H9 (cell line): Measurements from ENCODE around the gene IGDCC3. TPM values are rescaled to one million over a fixed set of nuclear protein-coding genes. Genes with fewer than 3 reads are reported as not detected.

Experiments used
- DNase-seq: peaks from one replicate; pipeline ENCODE4 v3.0.0-alpha.2; 2017
- H2AFZ ChIP-seq: one replicate; pipeline ENCODE4 v1.6.1; 2013; ENCODE audit warnings: mild to moderate bottlenecking, low read length, control low read depth, moderate library complexity
- H2AK5ac ChIP-seq: 2 replicates; pipeline ENCODE4 v1.6.1; 2013; ENCODE audit warnings: low read length, control low read depth, mixed read lengths; ENCODE audit not compliant: insufficient read length
- H2BK120ac ChIP-seq: one replicate; pipeline ENCODE4 v1.6.1; 2013; ENCODE audit warnings: low read depth, mild to moderate bottlenecking, low read length, control low read depth, inconsistent platforms; ENCODE audit not compliant: poor library complexity, severe bottlenecking
- H2BK12ac ChIP-seq: 2 replicates; pipeline ENCODE4 v1.6.1; 2013; ENCODE audit warnings: low read length, control low read depth, mixed read lengths, low read depth; ENCODE audit not compliant: insufficient read length
- H2BK15ac ChIP-seq: 2 replicates; pipeline ENCODE4 v1.6.1; 2013; ENCODE audit warnings: low read depth, low read length, control low read depth
- H2BK20ac ChIP-seq: one replicate; pipeline ENCODE4 v1.6.1; 2013; ENCODE audit warnings: low read depth, mild to moderate bottlenecking, low read length, control low read depth, inconsistent platforms; ENCODE audit not compliant: poor library complexity, severe bottlenecking
- H2BK5ac ChIP-seq: 2 replicates; pipeline ENCODE4 v1.6.1; 2013; ENCODE audit warnings: low read length, control low read depth, mixed read lengths; ENCODE audit not compliant: insufficient read length
- H3K14ac ChIP-seq: 2 replicates; pipeline ENCODE4 v1.6.1; 2013; ENCODE audit warnings: low read length, control low read depth; ENCODE audit not compliant: insufficient read depth
- H3K18ac ChIP-seq: 2 replicates; pipeline ENCODE4 v1.6.1; 2013; ENCODE audit warnings: low read depth, mild to moderate bottlenecking, mixed read lengths, low read length, control low read depth; ENCODE audit not compliant: insufficient read length
- H3K23ac ChIP-seq: 2 replicates; pipeline ENCODE4 v1.6.1; 2013; ENCODE audit warnings: low read length, control low read depth, mixed read lengths, low read depth; ENCODE audit not compliant: insufficient read length
- H3K23me2 ChIP-seq: 2 replicates; pipeline ENCODE4 v1.6.1; 2013; ENCODE audit warnings: low read depth, mild to moderate bottlenecking, mixed read lengths, low read length, control low read depth; ENCODE audit not compliant: insufficient read length, poor library complexity, severe bottlenecking
- H3K27ac ChIP-seq: 2 replicates; pipeline ENCODE4 v1.5.1; 2013; ENCODE audit warnings: low read length, control low read depth, mixed read lengths, low read depth; ENCODE audit not compliant: insufficient read length
- H3K27me3 ChIP-seq: 2 replicates; pipeline ENCODE4 v1.6.1; 2013; ENCODE audit warnings: low read length, control low read depth, inconsistent platforms; ENCODE audit not compliant: insufficient read depth
- H3K4ac ChIP-seq: 2 replicates; pipeline ENCODE4 v1.6.1; 2013; ENCODE audit warnings: low read depth, mild to moderate bottlenecking, control low read depth, inconsistent platforms, low read length, moderate library complexity
- H3K4me1 ChIP-seq: 2 replicates; pipeline ENCODE4 v1.6.1; 2013; ENCODE audit warnings: low read length, control low read depth, inconsistent platforms; ENCODE audit not compliant: insufficient read depth
- H3K4me2 ChIP-seq: 2 replicates; pipeline ENCODE4 v1.6.1; 2013; ENCODE audit warnings: low read length, control low read depth, mixed read lengths; ENCODE audit not compliant: insufficient read length, insufficient read depth
- H3K56ac ChIP-seq: 2 replicates; pipeline ENCODE4 v1.6.1; 2013; ENCODE audit warnings: low read depth, mild to moderate bottlenecking, mixed read lengths, low read length, control low read depth; ENCODE audit not compliant: insufficient read length
- H3K79me1 ChIP-seq: 2 replicates; pipeline ENCODE4 v1.6.1; 2013; ENCODE audit warnings: low read depth, mild to moderate bottlenecking, moderate library complexity, low read length, control low read depth, inconsistent platforms; ENCODE audit not compliant: insufficient read depth, poor library complexity, severe bottlenecking
- H3K79me2 ChIP-seq: 2 replicates; pipeline ENCODE4 v1.6.1; 2013; ENCODE audit warnings: low read length, control low read depth, inconsistent platforms; ENCODE audit not compliant: insufficient read depth
- H3K9ac ChIP-seq: 2 replicates; pipeline ENCODE4 v1.6.1; 2013; ENCODE audit warnings: low read length, control low read depth, mixed read lengths; ENCODE audit not compliant: insufficient read length; ENCODE audit errors: extremely low read depth
- H3K9me3 ChIP-seq: one replicate; pipeline ENCODE4 v1.6.1; 2013; ENCODE audit warnings: low read depth, low read length, inconsistent platforms; ENCODE audit not compliant: control insufficient read depth
- H3T11ph ChIP-seq: one replicate; pipeline ENCODE4 v1.6.1; 2013; ENCODE audit warnings: mild to moderate bottlenecking, low read length, control low read depth, inconsistent platforms
- H4K20me1 ChIP-seq: one replicate; pipeline ENCODE4 v1.6.1; 2013; ENCODE audit not compliant: control insufficient read depth, insufficient read length, insufficient read depth
- H4K5ac ChIP-seq: 2 replicates; pipeline ENCODE4 v1.6.1; 2013; ENCODE audit warnings: low read depth, mild to moderate bottlenecking, mixed read lengths, low read length, control low read depth; ENCODE audit not compliant: insufficient read length
- H4K8ac ChIP-seq: replicated peaks from 2 replicates; pipeline ENCODE4 v1.6.1; 2013; ENCODE audit warnings: low read length, control low read depth, mixed read lengths, low read depth; ENCODE audit not compliant: insufficient read length
- H4K91ac ChIP-seq: 2 replicates; pipeline ENCODE4 v1.6.1; 2013; ENCODE audit warnings: low read depth, mild to moderate bottlenecking, moderate library complexity, mixed read lengths, low read length, control low read depth; ENCODE audit not compliant: insufficient read length
- H3K27ac Mint-ChIP-seq, 3 experiments: 2 replicates in 2 of 3; 3 replicates in 1 of 3; pipeline ENCODE4 v1.8.0; 2020 to 2021; ENCODE audit warnings: mixed read lengths in 3 of 3, mild to moderate bottlenecking in 1 of 3, moderate library complexity in 1 of 3
- H3K27me3 Mint-ChIP-seq: 2 replicates; pipeline ENCODE4 v1.8.0; 2021; ENCODE audit warnings: low read depth, mild to moderate bottlenecking, moderate library complexity, mixed read lengths
- H3K36me3 Mint-ChIP-seq, 3 experiments: 2 replicates in 2 of 3; 3 replicates in 1 of 3; pipeline ENCODE4 v1.8.0; 2020 to 2021; ENCODE audit warnings: low read depth in 3 of 3, mixed read lengths in 3 of 3; ENCODE audit not compliant: insufficient read depth in 1 of 3
- H3K4me1 Mint-ChIP-seq, 2 experiments: 2 replicates each; pipeline ENCODE4 v1.8.0; 2020; ENCODE audit warnings: mixed read lengths in 2 of 2
- H3K4me3 Mint-ChIP-seq, 2 experiments: 2 replicates in 1 of 2; 3 replicates in 1 of 2; pipeline ENCODE4 v1.8.0; 2020 to 2021; ENCODE audit warnings: mild to moderate bottlenecking in 2 of 2, mixed read lengths in 2 of 2, moderate library complexity in 1 of 2
- H3K9me3 Mint-ChIP-seq, 2 experiments: 2 replicates in 1 of 2; 3 replicates in 1 of 2; pipeline ENCODE4 v1.8.0; 2020; ENCODE audit warnings: mild to moderate bottlenecking in 2 of 2, mixed read lengths in 2 of 2, moderate library complexity in 1 of 2
- CTCF ChIP-seq: fragments of 200-600 bp; sonication (generic); conservative IDR thresholded peaks from 3 replicates; pipeline ENCODE4 v1.8.0; 2021; ENCODE audit warnings: antibody characterized with exemption, mild to moderate bottlenecking
- WGBS: extraction: QIAGEN DNeasy Blood & Tissue Kit; methylation state at CpG from one replicate; pipeline ENCODE4 v1.1.7; 2013; ENCODE audit warnings: missing lambda C conversion rate, low lambda C conversion rate, mixed read lengths; ENCODE audit not compliant: insufficient read length; ENCODE audit errors: extremely low coverage; 5-methylcytosine and 5-hydroxymethylcytosine counted together
- total RNA-seq: library from RNA; stranded (reverse); gene quantifications from 2 replicates; pipeline ENCODE4 v1.2.1, GENCODE V29; 2021

IGDCC3 gene
- total RNA-seq, 1 experiment from 2014 or later, result 18.9 TPM

GRCh38 chr15:65382921-65383320 is 5.1 kb upstream of the IGDCC3 start:
- no peak overlapping the region for H4K5ac ChIP-seq
- no peaks in the 10 kb centered on the region for H3K9me3 ChIP-seq
- no peak for DNase-seq
- no peaks in the 10 kb centered on the region; the same call in 1 of the 2 replicates for H3K27me3 ChIP-seq
- peak overlapping the region in 1 of 3 experiments; percentile 20; a peak in 4 of 7 replicates for H3K27ac Mint-ChIP-seq
- no peak overlapping the region for H3K4ac ChIP-seq
- no peak overlapping the region for H2BK15ac ChIP-seq
- peaks cover 2% of the 10 kb centered on the region; the same call in 1 of the 2 replicates for H3K4me1 ChIP-seq
- no peak overlapping the region for H2BK120ac ChIP-seq
- no peak overlapping the region for H3K9ac ChIP-seq
- peaks cover 19% of the 10 kb centered on the region for H3K27me3 Mint-ChIP-seq
- H2AK5ac ChIP-seq, result no peak overlapping the region
- H3K79me1 ChIP-seq, result no peaks in the 10 kb centered on the region
- no peak overlapping the region for H3K4me3 Mint-ChIP-seq
- TF ChIP-seq CTCF, result no peak
- no peak overlapping the region for H3K27ac ChIP-seq
- H3K36me3 Mint-ChIP-seq, result peaks cover 7 to 41% (median 24%) of the 10 kb centered on the region in 3 experiments; a peak in 6 of 7 replicates
- H4K20me1 ChIP-seq, result no peaks in the 10 kb centered on the region
- no peak overlapping the region for H3K14ac ChIP-seq
- H3T11ph ChIP-seq, result no peak overlapping the region
- no peak overlapping the region for H3K4me2 ChIP-seq
- H2BK12ac ChIP-seq, result no peak overlapping the region
- H3K23ac ChIP-seq, result no peak overlapping the region
- H2AFZ ChIP-seq, result no peak overlapping the region
- H2BK20ac ChIP-seq, result no peak overlapping the region
- H3K18ac ChIP-seq, result no peak overlapping the region
- no CpG with 5 or more reads among the region's 9 CpGs for WGBS
- H3K56ac ChIP-seq, result no peak overlapping the region
- H4K91ac ChIP-seq, result no peak overlapping the region
- no peak overlapping the region for H2BK5ac ChIP-seq
- peaks cover 14 to 26% of the 10 kb centered on the region in 2 experiments for H3K4me1 Mint-ChIP-seq
- H4K8ac ChIP-seq, result no peak overlapping the region
- no peaks in the 10 kb centered on the region for H3K9me3 Mint-ChIP-seq
- H3K23me2 ChIP-seq, result peaks cover 10% of the 10 kb centered on the region
- no peaks in the 10 kb centered on the region for H3K79me2 ChIP-seq
